Activated CD4-positive, alpha-beta memory T cell treated with anti-CD3 and anti-CD28 coated beads, Interleukin-2, amount 10 ng/mL, durations not matched to agents 7 days and 5 days (primary cell): ENCODE measurements around the gene FAM221B. TPM values are rescaled to one million over a fixed set of nuclear protein-coding genes. Genes with fewer than 3 reads are reported as not detected.

Experiments
- CTCF ChIA-PET: fragments of 350-600 bp; sonication (Branson Sonifier 250); formaldehyde crosslinking; loops from one replicate; lab custom pipeline; 2021; ENCODE audit warnings: antibody characterized with exemption, inconsistent platforms; lab: Charles Lee
- POLR2A ChIA-PET: fragments of 350-600 bp; sonication (Branson Sonifier 250); formaldehyde crosslinking; loops from one replicate; lab custom pipeline; 2021; ENCODE audit warnings: antibody characterized with exemption; lab: Charles Lee
- DNase-seq: peaks from one replicate; pipeline ENCODE4 v3.0.0-alpha.2; 2020
- H3K27ac Mint-ChIP-seq: one replicate; pipeline ENCODE4 v1.8.0; 2021; ENCODE audit warnings: mild to moderate bottlenecking, mixed read lengths
- H3K27me3 Mint-ChIP-seq: one replicate; pipeline ENCODE4 v1.8.0; 2021; ENCODE audit warnings: mixed read lengths
- H3K36me3 Mint-ChIP-seq: one replicate; pipeline ENCODE4 v1.8.0; 2021; ENCODE audit warnings: low read depth, mixed read lengths
- H3K4me1 Mint-ChIP-seq: one replicate; pipeline ENCODE4 v1.8.0; 2021; ENCODE audit warnings: mixed read lengths
- H3K4me3 Mint-ChIP-seq: one replicate; pipeline ENCODE4 v1.8.0; 2021; ENCODE audit warnings: mild to moderate bottlenecking, mixed read lengths
- H3K9me3 Mint-ChIP-seq: one replicate; pipeline ENCODE4 v1.8.0; 2021; ENCODE audit warnings: mixed read lengths
- total RNA-seq, 2 experiments: library from RNA; stranded (reverse); gene quantifications; one replicate each; pipeline ENCODE4 v1.2.3, GENCODE V29; 2021

The FAM221B gene, protein sequence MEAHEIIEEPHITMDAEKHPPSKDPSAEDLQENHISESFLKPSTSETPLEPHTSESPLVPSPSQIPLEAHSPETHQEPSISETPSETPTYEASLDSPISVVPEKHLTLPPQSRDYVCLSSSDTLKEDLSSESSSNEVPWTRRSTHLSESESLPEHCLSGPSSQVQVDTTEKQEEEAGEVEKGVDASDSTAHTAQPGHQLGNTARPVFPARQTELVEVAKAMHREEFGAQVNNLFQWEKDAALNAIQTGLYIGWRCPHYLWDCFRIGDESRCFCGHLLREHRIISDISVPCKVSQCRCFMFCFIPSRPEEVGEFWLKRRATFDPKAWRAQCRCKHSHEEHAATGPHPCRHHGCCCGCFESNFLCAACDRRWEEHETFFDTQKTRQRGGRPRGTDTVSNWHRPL
- not detected for total RNA-seq

DNA sequence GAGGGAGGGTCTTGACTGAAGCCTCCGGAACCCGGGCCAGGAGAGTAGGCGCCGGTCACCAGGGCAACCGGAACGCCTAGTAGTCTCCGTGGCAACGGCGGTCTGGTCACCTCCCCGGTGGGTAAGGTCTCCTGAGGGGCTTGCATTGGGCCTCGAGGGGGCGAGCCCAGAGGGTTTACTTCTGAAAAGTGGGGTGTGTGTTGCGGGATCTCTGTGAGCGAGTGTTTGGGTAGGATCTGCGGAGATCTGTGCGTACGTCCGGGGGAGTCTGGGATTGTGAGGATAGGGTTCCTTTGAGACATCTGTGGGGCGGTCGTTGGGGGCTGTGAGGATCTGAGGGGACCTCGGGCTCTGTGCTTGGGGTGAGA lies at the start of gene FAM221B:
Gene FAM221B (minus strand): TSS at position 17 of the 368 bp plus-strand sequence. CDS start 2,571 bp downstream, outside the sequence.
- peak; percentile 50 for DNase-seq
- Mint-ChIP-seq H3K4me3 (peak within 1 kb of the TSS; percentile 82), H3K36me3 (no peaks in the 10 kb centered on the region), H3K4me1 (peaks cover 23% of the 10 kb centered on the region), H3K27ac (peak within 1 kb of the TSS; percentile 53), H3K9me3 (no peaks in the 10 kb centered on the region), H3K27me3 (peaks cover 5% of the 10 kb centered on the region)
- POLR2A ChIA-PET, result interaction anchor here (0.9 to 1.8 kb wide), 2 partner anchors 14 to 17 kb away, joined by 4 to 6 read pairs; partner anchors contain the start of genes HINT2 and SPAG8
- CTCF ChIA-PET, result interaction anchor here (0.6 to 1.5 kb wide), 4 partner anchors 13 to 178 kb away, joined by 3 to 4 read pairs (median 3); partner anchors contain the start of gene SIT1

DNA sequence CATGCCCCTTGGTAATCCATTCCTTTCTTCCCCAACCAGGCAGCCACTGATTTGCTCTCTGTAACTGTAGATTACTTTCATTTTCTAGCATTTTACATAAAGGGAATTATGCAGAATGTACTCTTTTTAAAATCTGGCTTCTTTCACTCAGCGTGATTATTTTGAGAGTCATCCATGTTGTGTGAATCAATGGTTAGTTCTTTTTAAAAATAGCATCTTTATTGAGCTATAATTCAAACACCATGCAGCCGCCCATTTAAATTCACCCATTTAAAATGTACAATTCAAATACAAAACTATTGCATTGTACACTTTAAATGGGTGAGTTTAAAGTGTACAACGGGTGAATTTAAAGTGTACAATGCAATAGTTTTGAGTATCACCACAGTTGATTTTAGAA lies 44.0 kb upstream of the FAM221B start:
- CTCF ChIA-PET, result no interaction called here
- Mint-ChIP-seq H3K36me3 (no peaks in the 10 kb centered on the region), H3K4me3 (no peak overlapping the region), H3K27ac (no peak overlapping the region), H3K4me1 (no peaks in the 10 kb centered on the region), H3K27me3 (peaks cover 18% of the 10 kb centered on the region), H3K9me3 (peaks cover 4% of the 10 kb centered on the region)
- DNase-seq, result no peak
- POLR2A ChIA-PET, result no interaction called here

DNA sequence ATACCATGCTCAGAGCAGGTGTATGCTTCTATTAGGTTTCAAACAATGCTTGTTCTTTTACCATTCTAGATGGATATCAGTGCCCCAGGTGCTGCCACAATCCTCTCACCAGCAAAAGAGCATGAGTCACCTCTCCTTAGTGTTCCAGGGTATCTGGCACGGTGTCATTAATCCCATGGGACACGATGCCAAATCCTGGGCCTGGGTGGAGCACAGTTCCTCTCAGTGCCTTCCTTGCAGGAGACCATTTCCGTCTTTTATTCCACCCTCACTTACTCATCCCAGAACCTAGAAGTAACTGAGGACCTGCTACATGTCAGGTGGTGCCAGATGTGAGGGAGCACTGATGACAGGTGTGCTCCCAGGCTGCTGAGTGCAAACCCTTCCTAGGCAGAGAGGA lies 43.0 kb upstream of the FAM221B start:
- CTCF ChIA-PET, result no interaction called here
- no peak overlapping the region for H3K4me3 Mint-ChIP-seq
- DNase-seq, result no peak
- H3K27me3 Mint-ChIP-seq, result peaks cover 12% of the 10 kb centered on the region
- POLR2A ChIA-PET, result no interaction called here
- no peaks in the 10 kb centered on the region for H3K36me3 Mint-ChIP-seq
- H3K27ac Mint-ChIP-seq, result no peak overlapping the region
- no peaks in the 10 kb centered on the region for H3K4me1 Mint-ChIP-seq
- H3K9me3 Mint-ChIP-seq, result no peaks in the 10 kb centered on the region

DNA sequence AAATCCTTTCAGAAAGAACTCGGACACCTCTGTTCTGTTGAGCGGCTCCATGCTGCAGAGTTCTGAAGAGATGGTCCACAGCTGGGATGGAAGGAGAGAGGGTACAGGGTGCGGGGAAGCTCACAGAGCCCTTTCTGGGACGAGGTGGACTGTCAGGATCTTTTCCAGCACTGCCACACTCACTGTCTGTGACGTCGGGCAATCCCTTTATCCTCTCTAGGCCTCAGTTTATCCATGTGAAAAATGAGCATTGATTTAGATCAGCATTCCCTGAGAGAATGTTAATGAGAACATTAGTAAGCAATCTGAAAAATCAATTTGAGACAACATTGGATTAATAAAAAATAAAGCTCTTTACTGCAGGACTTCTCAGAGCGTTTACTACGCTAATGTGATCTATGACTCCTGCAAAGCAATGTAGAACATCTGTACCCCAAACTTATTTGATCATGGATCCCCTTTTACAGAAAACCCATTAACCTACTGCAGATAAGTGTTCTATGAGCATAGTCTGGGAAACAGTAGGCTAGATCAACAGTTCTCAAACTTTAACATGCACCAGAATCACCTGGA lies 41.9 kb upstream of the FAM221B start, which contains the start of gene OR13J1:
Gene OR13J1 (minus strand): TSS at position 51 of the 573 bp plus-strand sequence. CDS start 0 bp downstream, at position 51.
- no peaks in the 10 kb centered on the region for H3K4me1 Mint-ChIP-seq
- no peak within 1 kb of the TSS for H3K4me3 Mint-ChIP-seq
- no peaks in the 10 kb centered on the region for H3K36me3 Mint-ChIP-seq
- CTCF ChIA-PET, result no interaction called here
- H3K9me3 Mint-ChIP-seq, result no peaks in the 10 kb centered on the region
- DNase-seq, result no peak
- POLR2A ChIA-PET, result no interaction called here
- H3K27me3 Mint-ChIP-seq, result peaks cover 6% of the 10 kb centered on the region
- no peak within 1 kb of the TSS for H3K27ac Mint-ChIP-seq

- DNase-seq, result no peak
- H3K4me1 Mint-ChIP-seq, result no peaks in the 10 kb centered on the region
- CTCF ChIA-PET, result no interaction called here
- no peak overlapping the region for H3K4me3 Mint-ChIP-seq
- POLR2A ChIA-PET, result no interaction called here
- no peaks in the 10 kb centered on the region for H3K9me3 Mint-ChIP-seq
- H3K27ac Mint-ChIP-seq, result no peak overlapping the region
- no peaks in the 10 kb centered on the region for H3K36me3 Mint-ChIP-seq
- peaks cover under 1% of the 10 kb centered on the region for H3K27me3 Mint-ChIP-seq
Measured at GRCh38 chr9:35869621-35870216, 41.2 kb upstream of the FAM221B start.

GRCh38 chr9:35868933-35869332 lies 40.4 kb upstream of the FAM221B start:
- CTCF ChIA-PET, result no interaction called here
- POLR2A ChIA-PET, result no interaction called here
- H3K4me3 Mint-ChIP-seq, result no peak overlapping the region
- H3K27ac Mint-ChIP-seq, result no peak overlapping the region
- H3K4me1 Mint-ChIP-seq, result no peaks in the 10 kb centered on the region
- no peaks in the 10 kb centered on the region for H3K9me3 Mint-ChIP-seq
- no peaks in the 10 kb centered on the region for H3K27me3 Mint-ChIP-seq
- H3K36me3 Mint-ChIP-seq, result no peaks in the 10 kb centered on the region
- no peak for DNase-seq

DNA sequence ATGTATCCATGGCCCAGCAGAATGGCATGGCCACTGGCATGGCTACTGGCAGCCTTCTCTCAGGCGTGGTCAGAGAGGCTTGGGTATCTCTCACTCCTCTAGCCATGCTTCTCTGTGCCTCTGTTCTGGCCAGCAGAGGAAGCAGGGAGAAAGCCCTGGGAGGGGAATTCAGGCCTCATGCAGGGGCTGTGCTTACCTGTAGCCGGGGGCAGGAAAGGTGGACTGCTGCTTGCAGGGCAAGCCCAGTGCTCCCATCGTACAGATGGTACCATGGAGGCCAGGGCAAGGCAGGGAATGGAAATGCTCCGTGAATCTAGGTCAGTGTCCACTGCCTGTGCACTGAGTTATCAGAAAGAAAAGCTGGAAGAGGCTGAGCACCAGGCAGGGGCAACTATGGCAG lies 39.0 kb upstream of the FAM221B start:
- DNase-seq, result no peak
- ChIA-PET CTCF (no interaction called here), POLR2A (no interaction called here)
- peaks cover 3% of the 10 kb centered on the region for H3K27me3 Mint-ChIP-seq
- H3K4me3 Mint-ChIP-seq, result no peak overlapping the region
- no peaks in the 10 kb centered on the region for H3K9me3 Mint-ChIP-seq
- no peaks in the 10 kb centered on the region for H3K4me1 Mint-ChIP-seq
- no peaks in the 10 kb centered on the region for H3K36me3 Mint-ChIP-seq
- H3K27ac Mint-ChIP-seq, result no peak overlapping the region

DNA sequence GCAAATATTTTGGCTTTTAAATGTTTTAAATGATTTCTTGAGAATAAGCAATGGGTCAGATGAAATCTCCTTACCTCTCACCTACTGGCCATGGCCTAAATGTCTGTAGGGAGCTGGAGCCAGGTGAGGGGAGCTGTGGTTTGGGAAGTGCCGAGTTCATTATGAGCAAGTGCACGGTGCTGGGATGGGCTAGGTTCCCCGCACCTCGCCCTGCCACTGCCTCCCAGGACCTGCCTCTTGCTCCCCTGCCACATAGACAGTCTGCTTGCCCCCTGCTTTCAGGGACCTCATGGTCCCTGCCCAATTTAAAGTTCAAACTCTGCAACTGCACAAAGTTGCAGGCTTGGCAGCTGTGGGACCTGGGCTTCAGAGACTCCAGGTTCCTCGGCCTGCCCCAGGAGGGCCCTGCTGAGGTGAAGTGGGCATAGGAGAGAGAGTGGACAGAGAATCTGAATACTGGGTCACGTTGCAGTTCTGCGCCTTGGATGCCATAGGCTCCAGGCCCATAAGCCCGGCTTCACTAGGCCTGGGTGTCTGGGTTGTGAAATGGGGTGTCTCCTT lies 36.2 kb upstream of the FAM221B start:
- CTCF ChIA-PET, result interaction anchor here (1.7 kb wide), 1 partner anchor 17 kb away, joined by 5 read pairs; no protein-coding TSS in a partner anchor
- Mint-ChIP-seq H3K27ac (no peak overlapping the region), H3K27me3 (peaks cover 9% of the 10 kb centered on the region), H3K9me3 (no peaks in the 10 kb centered on the region), H3K36me3 (no peaks in the 10 kb centered on the region), H3K4me3 (no peak overlapping the region), H3K4me1 (no peaks in the 10 kb centered on the region)
- POLR2A ChIA-PET, result no interaction called here
- DNase-seq, result no peak

DNA sequence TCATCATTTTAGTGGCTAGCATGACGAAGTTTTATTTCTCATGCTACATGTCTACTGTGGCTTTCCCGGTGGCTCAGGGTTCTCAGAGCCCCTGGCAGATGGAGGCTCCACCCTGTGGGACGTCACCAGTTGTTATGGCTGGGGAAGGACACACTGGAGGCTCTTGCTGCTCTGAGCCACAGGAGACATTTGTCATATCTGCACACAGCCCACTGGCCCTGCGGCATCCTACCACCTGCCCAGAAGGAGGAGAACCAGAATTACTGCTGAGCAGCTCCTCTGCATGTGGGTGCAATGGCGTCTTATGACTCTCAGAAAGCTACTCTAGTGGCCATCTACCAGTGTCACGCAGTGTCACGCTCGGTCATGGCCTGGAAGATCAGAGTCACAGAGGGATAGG lies 35.1 kb upstream of the FAM221B start:
- CTCF ChIA-PET, result interaction anchor here (0.7 to 1.7 kb wide), 2 partner anchors 19 to 206 kb away, joined by 3 to 5 read pairs; partner anchors contain the start of gene RMRP
- no peak overlapping the region for H3K27ac Mint-ChIP-seq
- peaks cover 9% of the 10 kb centered on the region for H3K27me3 Mint-ChIP-seq
- H3K4me1 Mint-ChIP-seq, result no peaks in the 10 kb centered on the region
- POLR2A ChIA-PET, result no interaction called here
- no peaks in the 10 kb centered on the region for H3K36me3 Mint-ChIP-seq
- no peaks in the 10 kb centered on the region for H3K9me3 Mint-ChIP-seq
- no peak overlapping the region for H3K4me3 Mint-ChIP-seq
- no peak for DNase-seq

- no peak for DNase-seq
- CTCF ChIA-PET, result interaction anchor here (1.5 kb wide), 1 partner anchor 27 kb away, joined by 3 read pairs; no protein-coding TSS in a partner anchor
- Mint-ChIP-seq H3K4me3 (no peak overlapping the region), H3K27ac (no peak overlapping the region), H3K36me3 (no peaks in the 10 kb centered on the region), H3K27me3 (peaks cover 9% of the 10 kb centered on the region), H3K4me1 (peaks cover 1% of the 10 kb centered on the region), H3K9me3 (no peaks in the 10 kb centered on the region)
- POLR2A ChIA-PET, result no interaction called here
Measured at GRCh38 chr9:35862328-35862727, 33.8 kb upstream of the FAM221B start.

DNA sequence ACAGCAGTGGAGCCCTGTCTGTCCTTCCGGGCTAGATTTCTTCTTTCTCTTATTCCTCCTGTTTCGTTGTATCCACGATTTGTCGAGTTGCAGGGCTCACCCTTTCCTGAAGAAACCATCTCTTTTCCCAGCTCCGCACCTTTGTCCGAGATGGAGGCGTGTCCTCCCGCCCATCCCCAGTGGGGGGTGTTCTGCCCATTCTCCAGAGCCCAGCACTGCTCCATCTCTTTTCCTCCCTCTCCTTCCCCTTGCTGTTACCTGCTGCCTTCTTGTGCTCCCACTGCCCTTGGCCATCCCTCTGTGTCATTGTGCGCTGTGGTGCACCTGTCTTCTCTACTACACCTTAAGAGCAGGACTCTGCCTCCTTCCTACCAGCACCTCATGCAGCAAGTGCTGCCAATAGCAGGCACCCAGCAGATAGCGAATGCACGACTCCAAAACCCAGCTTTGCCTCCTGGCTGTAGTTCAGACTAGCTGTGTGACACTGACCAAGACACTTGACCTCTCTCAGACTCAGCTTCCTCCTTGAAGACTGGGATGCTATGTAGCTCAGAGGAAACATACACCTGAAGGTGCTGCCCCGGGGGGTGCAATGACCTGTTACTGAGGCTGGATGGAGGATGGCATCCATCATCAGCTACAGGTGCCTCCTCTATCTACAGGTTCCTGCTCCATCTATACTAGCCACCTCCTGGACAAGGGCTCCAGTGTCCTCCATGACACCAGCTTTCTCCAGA lies 32.8 kb upstream of the FAM221B start:
- H3K27me3 Mint-ChIP-seq, result peaks cover 12% of the 10 kb centered on the region
- H3K4me1 Mint-ChIP-seq, result peaks cover 1% of the 10 kb centered on the region
- no peak overlapping the region for H3K4me3 Mint-ChIP-seq
- DNase-seq, result no peak
- ChIA-PET POLR2A (no interaction called here), CTCF (interaction anchor here (1.0 kb wide), 1 partner anchor 35 kb away, joined by 3 read pairs; no protein-coding TSS in a partner anchor)
- no peaks in the 10 kb centered on the region for H3K36me3 Mint-ChIP-seq
- H3K27ac Mint-ChIP-seq, result no peak overlapping the region
- H3K9me3 Mint-ChIP-seq, result no peaks in the 10 kb centered on the region

DNA sequence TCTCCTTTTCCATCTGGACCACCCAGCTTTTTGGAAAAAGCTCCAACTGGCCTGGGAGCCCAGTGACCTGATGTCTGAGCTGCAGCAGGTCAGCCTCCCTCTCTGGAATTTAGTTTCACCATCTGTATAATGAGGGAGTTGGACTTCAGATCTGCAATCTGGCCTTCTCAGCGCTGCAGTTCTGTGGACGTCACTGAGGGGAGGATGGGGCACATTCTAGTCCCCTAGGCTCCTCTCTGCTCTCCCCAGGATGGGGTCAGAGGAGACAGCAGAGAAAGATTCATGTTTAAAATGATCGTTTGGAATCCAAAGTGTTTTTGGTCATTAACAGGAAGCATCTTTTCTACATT lies 31.4 kb upstream of the FAM221B start:
- H3K9me3 Mint-ChIP-seq, result no peaks in the 10 kb centered on the region
- DNase-seq, result no peak
- H3K36me3 Mint-ChIP-seq, result no peaks in the 10 kb centered on the region
- ChIA-PET CTCF (no interaction called here), POLR2A (no interaction called here)
- H3K27me3 Mint-ChIP-seq, result peaks cover 18% of the 10 kb centered on the region
- no peak overlapping the region for H3K4me3 Mint-ChIP-seq
- H3K27ac Mint-ChIP-seq, result no peak overlapping the region
- H3K4me1 Mint-ChIP-seq, result peaks cover 1% of the 10 kb centered on the region
